T1000 (cell line): ENCODE results near the gene GATA6.
A peak's percentile ranks its signal among the peaks of the same experiment; 100 is the strongest.

Experiments
- DNase-seq: peaks from one replicate; lab custom pipeline; 2025; ENCODE audit warnings: mixed read lengths; lab: John Stamatoyannopoulos, UW

GATA6 gene

GRCh38 chr18:22166069-22166950, 3.1 kb upstream of the GATA6 start:
- no peak for DNase-seq

DNA sequence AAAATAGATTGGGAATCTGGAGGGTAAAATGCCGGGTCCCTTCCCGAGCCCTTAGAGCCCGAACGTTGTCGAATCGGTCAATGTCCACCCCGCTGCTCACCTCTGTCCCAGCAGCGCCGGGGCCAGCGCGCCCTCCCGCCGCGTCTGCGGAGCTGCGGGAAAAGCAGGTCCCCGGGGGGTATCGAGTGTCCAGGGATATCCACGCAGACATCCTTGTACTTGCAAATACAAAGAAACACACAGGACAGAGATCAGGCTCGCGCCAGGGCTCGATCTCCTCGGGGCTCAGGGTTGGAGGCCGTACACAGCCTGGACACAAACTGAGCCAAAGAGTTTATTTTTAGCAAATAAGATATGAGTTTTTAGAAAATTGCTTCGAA, 2.3 kb upstream of the GATA6 start:
- DNase-seq: no peak

DNA sequence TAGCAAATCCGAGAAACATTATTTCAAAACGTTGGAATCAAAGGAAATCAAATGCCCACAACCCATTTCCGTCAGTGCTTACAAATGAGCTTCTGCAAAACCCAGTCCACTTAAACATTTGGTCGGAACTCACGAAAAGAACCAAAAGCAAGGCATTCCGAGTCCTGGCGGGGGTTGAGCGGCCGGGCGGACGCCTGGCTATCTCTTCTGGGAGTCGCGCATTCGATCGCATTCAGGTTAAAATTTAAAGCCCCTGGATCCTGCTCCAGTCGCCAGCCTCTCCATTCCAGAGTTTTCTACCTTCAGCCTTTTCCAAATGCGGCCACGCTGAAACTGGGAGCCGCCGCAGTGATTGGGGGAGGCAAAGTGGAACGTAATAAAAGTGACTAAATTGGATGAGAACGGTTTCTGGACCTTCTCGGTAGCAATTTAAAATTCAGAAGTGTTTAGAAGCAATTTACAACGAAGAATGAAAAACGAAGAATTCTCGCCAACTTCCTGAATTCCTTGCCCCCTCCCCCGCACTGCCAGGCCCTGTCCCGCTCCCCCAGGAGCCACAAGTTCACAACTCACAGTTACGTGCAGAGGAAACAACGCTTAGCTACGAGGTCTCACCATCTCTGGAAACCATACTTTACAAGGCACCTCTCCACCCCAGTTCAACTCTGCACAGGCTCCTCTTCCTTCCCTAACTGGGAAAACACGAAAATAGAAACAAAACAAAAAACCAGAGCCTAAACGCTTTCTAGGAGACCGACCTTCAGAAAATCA, 1.7 kb upstream of the GATA6 start:
- DNase-seq: no peak

GRCh38 chr18:22168360-22168921, 948 bp upstream of the GATA6 start:
- no peak for DNase-seq

- DNase-seq: no peak
These were observed 566 bp downstream of the GATA6 start for GRCh38 chr18:22169889-22170420.

GRCh38 chr18:22170421-22171257, 1.2 kb downstream of the GATA6 start:
- DNase-seq: peak; percentile 66

DNA sequence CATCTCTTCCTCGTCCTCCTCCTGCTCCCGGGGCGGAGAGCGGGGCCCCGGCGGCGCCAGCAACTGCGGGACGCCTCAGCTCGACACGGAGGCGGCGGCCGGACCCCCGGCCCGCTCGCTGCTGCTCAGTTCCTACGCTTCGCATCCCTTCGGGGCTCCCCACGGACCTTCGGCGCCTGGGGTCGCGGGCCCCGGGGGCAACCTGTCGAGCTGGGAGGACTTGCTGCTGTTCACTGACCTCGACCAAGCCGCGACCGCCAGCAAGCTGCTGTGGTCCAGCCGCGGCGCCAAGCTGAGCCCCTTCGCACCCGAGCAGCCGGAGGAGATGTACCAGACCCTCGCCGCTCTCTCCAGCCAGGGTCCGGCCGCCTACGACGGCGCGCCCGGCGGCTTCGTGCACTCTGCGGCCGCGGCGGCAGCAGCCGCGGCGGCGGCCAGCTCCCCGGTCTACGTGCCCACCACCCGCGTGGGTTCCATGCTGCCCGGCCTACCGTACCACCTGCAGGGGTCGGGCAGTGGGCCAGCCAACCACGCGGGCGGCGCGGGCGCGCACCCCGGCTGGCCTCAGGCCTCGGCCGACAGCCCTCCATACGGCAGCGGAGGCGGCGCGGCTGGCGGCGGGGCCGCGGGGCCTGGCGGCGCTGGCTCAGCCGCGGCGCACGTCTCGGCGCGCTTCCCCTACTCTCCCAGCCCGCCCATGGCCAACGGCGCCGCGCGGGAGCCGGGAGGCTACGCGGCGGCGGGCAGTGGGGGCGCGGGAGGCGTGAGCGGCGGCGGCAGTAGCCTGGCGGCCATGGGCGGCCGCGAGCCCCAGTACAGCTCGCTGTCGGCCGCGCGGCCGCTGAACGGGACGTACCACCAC, 2.1 kb downstream of the GATA6 start:
- no peak for DNase-seq

DNA sequence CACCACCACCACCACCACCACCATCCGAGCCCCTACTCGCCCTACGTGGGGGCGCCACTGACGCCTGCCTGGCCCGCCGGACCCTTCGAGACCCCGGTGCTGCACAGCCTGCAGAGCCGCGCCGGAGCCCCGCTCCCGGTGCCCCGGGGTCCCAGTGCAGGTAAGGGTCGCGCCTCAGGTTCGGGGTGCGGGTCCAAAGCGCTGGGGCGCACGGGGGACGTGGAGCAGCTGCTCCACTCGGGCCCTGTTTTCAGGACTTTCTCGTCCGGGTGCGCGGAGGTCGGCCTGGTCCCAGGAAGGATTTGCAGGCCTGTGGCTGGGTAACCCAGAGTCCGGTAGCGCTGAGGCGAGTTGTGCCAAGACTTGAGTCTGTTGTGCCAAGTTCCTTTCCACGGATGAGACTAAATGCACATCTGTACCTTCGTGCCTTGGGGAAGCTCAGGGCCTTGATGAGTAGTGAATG, 2.8 kb downstream of the GATA6 start:
- no peak for DNase-seq

- DNase-seq: no peak
These were observed 3.2 kb downstream of the GATA6 start for GRCh38 chr18:22172594-22173049.

GRCh38 chr18:22173221-22173927, 4.0 kb downstream of the GATA6 start:
- DNase-seq: no peak

- DNase-seq: no peak
These were observed 4.5 kb downstream of the GATA6 start for GRCh38 chr18:22173928-22174301.

GRCh38 chr18:22174341-22175145, 5.2 kb downstream of the GATA6 start:
- DNase-seq: no peak

DNA sequence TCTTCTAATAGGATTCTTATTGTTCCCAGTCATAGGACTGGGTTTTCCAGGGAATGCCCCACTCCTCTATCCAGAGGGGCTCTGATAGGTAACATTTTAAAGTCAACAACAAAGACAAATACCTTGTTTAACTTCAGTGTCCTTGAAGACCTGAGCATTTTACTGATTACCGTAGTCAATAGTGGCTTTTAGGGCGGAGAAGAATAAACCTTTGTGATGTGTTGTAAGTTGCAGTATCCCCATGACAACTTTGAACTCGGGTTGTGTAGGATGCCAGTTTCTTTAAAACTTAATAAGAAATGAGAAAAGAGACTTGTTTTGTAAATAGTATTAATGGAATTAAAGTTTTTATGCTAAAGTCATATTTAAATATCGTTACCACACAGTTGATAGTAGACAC, 6.0 kb downstream of the GATA6 start:
- no peak for DNase-seq

DNA sequence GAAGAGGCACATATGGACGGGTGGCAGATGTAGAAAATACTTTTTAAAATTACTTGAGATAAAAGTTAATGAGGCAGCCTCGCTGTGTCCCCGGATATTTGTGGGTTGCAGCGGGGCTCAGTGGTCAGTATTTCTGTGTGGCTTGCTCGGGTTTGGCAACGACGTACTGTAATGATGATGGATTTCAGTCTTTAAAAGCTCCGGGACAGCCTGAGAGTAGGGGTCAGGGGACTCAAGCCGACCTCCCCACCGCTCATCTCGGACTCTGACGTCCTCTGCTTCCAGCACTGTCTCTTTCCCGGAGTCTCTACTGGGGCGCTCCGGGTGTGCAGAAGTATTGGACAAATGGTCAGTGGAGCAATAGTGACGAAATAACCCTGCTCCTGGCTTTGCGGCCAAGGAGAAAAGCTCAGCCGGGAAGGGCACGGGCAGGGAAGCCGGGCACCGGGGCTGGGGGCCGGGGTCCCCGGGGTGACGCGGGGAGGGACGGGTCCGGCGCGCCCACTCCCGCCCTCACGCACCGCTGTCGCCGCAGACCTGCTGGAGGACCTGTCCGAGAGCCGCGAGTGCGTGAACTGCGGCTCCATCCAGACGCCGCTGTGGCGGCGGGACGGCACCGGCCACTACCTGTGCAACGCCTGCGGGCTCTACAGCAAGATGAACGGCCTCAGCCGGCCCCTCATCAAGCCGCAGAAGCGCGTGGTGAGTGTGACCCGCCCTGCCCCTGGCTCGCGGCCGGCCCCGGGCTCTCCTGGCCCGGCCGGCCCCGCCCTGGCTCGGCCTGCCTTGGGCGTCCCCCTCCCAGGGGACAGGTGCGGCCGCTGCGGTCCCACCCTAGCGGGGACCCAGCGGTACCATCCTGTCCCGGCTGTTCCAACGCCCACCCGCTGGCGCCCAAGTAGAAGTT, 7.3 kb downstream of the GATA6 start:
- no peak for DNase-seq

- DNase-seq: no peak
These were observed 8.0 kb downstream of the GATA6 start for GRCh38 chr18:22177327-22177871.

GRCh38 chr18:22179174-22179573, 9.8 kb downstream of the GATA6 start:
- DNase-seq: no peak

DNA sequence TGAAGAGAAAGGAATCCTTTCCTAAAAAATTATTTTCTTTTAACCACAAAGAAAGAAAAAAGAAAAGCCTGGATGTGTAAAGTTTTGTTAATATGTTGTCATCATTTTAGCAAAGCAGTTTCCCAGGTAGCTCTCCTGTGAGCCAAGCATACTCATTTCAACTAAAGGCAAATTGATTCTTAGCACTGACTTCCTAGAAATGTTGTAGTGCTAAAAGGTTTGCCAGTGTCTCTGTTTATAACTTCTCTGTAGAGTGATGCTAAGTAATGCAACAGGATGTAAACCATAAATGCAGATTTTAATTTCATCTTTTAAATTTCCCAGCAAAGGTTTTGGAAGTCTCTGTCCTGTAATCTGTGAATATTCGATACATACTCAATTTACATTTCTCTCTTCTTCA, 10.2 kb downstream of the GATA6 start:
- DNase-seq: no peak

DNA sequence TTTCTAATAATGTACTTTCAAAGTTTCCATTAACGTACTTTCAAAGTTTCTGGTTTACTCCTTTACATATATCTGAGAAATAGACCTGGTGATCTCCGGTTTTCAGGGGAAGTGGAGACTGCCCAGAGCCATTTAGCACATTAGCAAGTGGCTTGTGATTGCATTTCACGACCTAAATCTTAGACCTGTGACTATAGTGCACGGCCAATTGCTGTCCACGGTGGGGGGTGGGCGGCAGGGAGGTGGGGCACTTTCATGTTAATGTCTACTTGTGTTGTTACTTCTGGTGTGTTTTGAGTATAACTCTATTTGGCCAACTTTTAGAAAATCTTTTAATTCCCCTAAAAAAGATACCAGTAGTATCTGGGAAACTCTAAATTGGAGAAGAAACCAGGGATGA, 11.3 kb downstream of the GATA6 start:
- DNase-seq: no peak
